ENCODE data around the gene SLC26A8. TPM values are rescaled to one million over a fixed set of nuclear protein-coding genes. Genes with fewer than 3 reads are reported as not detected.

Gene SLC26A8, protein sequence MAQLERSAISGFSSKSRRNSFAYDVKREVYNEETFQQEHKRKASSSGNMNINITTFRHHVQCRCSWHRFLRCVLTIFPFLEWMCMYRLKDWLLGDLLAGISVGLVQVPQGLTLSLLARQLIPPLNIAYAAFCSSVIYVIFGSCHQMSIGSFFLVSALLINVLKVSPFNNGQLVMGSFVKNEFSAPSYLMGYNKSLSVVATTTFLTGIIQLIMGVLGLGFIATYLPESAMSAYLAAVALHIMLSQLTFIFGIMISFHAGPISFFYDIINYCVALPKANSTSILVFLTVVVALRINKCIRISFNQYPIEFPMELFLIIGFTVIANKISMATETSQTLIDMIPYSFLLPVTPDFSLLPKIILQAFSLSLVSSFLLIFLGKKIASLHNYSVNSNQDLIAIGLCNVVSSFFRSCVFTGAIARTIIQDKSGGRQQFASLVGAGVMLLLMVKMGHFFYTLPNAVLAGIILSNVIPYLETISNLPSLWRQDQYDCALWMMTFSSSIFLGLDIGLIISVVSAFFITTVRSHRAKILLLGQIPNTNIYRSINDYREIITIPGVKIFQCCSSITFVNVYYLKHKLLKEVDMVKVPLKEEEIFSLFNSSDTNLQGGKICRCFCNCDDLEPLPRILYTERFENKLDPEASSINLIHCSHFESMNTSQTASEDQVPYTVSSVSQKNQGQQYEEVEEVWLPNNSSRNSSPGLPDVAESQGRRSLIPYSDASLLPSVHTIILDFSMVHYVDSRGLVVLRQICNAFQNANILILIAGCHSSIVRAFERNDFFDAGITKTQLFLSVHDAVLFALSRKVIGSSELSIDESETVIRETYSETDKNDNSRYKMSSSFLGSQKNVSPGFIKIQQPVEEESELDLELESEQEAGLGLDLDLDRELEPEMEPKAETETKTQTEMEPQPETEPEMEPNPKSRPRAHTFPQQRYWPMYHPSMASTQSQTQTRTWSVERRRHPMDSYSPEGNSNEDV
- total RNA-seq, result not detected in 2 replicates

DNA sequence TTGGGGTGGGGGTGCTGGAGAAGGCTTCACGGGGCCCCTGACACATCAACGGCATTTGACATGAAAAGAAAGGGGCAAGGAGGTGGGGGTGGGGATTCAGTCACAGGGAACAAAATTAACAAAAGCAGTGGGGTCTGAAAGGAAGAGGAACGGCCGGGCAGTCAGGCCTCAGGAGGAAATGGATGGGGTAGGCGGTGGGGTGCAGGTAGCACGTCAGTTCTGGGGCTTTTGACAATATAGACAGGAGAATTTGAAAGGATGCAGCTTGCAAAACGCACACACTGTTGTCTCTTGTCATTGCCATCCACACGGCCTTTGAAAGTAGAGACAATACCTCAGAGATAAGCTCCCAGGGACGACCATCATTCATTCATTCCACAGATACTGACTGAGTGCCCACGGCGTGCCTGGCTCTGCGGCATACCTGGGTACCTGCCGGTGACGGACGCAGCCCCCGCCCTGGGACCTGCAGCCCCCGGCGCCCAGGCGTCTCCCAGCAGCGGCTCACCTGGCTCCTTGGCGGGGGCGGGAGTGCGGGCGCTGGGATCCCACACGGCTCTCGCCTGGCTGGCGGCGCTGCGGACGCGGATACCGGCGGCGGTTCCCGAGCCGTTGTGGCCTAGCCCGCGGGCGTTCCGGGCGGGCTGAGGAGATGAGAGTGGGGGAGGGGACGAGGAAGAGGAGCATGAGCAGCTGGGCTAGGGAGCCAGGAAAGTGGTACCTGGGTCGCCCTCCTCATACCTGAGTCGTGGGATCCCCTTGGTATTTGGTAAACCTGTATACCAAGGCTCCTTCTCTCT lies at the start of gene SLC26A8:
TSS of gene SLC26A8 (minus strand) at position 646 of the 800 bp plus-strand sequence. CDS start 4,934 bp downstream, outside the sequence.
- intact Hi-C loops (cut with micrococcal nuclease), result no loop called here

- intact Hi-C loops (cut with micrococcal nuclease), result no loop called here
Measured at GRCh38 chr6:36073587-36073986, 49.1 kb upstream of the SLC26A8 start.

DNA sequence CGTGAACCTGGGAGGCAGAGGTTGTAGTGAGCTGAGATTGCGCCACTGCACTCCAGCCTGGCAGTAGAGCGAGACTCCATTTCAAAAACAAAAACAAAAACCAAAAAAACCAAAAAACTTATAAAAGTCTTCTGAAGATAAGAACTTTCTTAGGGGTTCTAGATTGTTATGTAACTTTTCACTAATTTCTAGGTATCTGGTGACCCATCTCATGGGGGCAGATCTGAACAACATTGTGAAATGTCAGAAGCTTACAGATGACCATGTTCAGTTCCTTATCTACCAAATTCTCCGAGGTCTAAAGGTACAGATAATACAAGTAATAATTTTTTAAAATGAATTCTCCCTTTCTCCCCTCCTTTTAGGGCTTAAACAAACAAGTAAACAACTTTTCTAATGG lies 48.2 kb upstream of the SLC26A8 start:
- intact Hi-C loops (cut with micrococcal nuclease), result no loop called here

- intact Hi-C loops (cut with micrococcal nuclease), result no loop called here
Measured at GRCh38 chr6:36071714-36072113, 47.3 kb upstream of the SLC26A8 start.

DNA sequence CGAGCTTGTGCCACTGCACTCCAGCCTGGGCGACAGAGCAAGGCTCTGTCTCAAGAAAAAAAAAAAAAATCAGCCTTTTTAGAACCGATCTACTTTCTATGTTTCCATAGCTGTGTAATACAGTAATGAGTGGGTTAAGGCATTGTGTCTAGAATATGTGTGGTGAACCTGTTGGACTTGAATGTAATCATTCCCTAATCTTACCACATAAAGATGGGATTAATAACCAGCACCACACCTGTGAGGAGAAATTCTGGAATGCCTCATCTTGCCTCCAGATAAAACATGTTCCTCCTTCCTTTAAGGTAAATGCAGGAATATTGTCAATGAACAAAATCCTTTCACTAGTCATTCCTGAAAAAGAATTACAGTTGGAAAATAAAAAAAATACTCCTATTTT lies 46.8 kb upstream of the SLC26A8 start:
- intact Hi-C loops (cut with micrococcal nuclease), result no loop called here

DNA sequence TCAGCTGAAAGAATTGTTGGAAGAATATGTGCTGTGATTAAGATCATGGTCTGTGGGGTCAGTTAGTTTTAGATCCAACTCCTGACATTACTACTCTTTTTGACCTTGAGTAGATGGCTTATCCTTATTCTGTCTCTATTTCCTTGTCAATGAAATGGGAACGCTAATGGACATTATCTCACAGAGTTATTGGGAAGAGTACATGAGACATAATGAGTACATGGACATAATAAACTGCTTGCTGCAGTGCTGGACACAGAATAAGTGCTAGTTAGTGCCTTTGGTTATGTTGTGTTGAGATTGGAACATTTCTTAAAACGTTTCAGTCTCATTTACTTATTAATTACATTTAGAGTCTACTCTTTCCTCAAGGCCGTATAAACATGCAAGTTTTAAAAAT lies 45.8 kb upstream of the SLC26A8 start:
- intact Hi-C loops (cut with micrococcal nuclease), result no loop called here

DNA sequence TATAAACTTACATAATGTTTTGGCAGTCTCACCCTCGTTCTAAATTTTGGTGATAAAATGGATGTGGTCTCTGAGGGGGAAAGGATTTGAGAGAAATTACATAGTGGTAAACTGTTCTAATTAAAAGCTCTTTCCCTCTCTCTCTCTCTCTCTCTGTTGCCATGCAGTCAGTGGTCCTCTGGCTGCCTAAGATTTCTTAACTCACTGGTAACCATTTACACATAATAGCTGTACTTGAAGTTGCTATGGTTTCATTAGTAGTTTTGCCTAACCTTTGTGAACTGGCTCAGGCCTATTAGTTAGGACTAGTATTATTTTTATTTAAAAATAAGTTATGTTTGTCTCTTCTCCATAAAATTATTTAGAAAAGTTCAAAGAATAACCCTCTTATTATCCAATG lies 45.1 kb upstream of the SLC26A8 start:
- intact Hi-C loops (cut with micrococcal nuclease), result no loop called here

DNA sequence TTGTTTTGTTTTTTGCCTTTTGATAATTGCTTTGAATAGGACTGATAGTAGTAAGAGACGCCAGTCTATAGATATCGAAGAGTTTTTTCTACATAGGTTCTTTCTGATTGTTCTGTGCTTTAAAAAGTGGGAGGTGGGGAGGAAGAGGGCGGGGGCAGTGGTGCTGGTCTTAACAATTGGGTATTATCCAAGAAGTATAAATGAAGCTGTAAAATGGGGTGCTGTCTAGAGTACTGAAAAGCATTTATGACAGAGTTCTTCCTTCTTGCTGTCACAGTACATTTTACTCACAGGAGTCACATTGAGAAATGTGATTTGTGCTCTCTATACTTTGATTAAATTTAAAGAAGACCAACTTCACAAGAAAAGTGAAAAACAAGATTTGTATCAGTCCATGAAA lies 44.1 kb upstream of the SLC26A8 start:
- intact Hi-C loops (cut with micrococcal nuclease), result no loop called here

DNA sequence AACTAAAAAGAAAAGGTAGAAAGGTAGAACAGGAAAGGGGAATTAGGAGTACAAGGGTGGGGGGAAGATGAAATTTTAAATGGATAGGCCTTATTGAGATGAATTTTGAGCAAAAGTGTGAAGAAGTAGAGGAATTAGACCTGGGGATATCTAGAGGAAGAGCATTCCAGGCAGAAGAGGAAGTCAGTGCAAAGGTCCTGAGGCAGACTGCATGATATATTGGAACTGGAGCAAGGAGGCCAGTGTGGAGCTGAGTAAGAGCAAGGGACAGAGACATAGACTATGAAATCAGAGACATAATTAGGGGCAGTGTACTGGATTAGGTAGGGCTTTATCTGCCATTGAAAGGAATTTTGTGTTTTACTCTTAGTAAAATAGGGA lies 43.6 kb upstream of the SLC26A8 start:
- intact Hi-C loops (cut with micrococcal nuclease), result no loop called here

DNA sequence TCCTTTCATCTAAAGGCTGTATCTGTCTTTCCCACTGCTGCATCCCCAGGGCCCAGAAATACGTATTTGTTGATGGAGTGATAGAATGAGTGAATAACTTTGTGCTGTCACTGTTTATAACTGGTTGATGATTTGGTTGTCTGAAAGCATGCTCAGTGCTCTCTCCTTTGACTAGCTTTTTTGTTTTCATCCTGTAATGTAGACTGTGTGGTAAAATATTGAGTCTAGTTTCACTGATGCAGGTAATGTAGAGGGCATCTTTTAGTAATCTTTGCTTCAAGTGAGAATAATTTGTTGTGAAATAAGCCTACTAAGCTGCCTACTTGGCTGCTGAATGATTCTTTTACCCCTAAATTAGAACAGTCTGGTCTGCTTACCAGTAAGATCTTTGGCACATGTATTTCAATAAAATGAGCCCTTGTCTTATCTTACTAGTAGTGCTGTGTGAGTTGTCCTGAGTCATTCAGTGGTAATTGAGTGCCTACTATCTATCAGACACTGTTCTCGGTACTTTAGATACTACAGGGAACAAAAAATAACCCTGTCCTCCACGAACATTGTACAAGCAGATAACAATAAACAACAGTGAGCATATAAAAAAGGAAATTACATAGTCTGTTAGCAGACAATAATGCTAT lies 43.1 kb upstream of the SLC26A8 start:
- intact Hi-C loops (cut with micrococcal nuclease), result no loop called here

GRCh38 chr6:36066817-36067216 lies 42.4 kb upstream of the SLC26A8 start:
- intact Hi-C loops (cut with micrococcal nuclease), result no loop called here

GRCh38 chr6:36065916-36066315 lies 41.5 kb upstream of the SLC26A8 start:
- intact Hi-C loops (cut with micrococcal nuclease), result no loop called here

DNA sequence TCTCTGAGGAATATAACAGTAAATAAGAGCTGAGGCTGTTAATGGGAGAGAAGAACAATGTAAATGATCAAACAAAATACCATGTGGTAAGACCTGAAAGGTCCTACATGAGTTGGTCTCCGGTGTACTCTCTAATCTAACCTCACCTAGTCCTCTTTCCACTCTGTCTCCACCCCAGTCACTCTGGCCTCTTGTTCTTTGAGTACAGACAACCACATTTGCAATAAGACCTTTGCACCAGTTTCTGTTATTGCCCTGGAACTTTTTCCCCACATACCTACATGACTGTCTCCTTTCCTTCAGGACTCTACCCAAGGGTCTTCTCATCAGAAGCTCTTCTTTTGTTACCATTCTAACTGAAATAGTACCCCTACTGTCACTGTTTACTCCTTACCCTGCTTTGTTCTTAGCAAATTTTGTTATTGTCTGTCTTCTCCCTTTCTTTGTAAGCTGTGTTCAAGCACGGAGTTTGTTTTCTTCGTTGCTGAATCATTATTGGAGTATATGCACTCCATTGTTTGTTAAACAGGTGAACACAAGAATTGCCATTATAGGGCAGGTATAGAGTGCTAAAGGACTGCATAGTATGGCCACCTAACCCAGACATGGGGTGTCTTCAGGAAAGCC lies 40.4 kb upstream of the SLC26A8 start:
- intact Hi-C loops (cut with micrococcal nuclease), result no loop called here

GRCh38 chr6:36063318-36064060 lies 39.0 kb upstream of the SLC26A8 start:
- intact Hi-C loops (cut with micrococcal nuclease), result no loop called here

DNA sequence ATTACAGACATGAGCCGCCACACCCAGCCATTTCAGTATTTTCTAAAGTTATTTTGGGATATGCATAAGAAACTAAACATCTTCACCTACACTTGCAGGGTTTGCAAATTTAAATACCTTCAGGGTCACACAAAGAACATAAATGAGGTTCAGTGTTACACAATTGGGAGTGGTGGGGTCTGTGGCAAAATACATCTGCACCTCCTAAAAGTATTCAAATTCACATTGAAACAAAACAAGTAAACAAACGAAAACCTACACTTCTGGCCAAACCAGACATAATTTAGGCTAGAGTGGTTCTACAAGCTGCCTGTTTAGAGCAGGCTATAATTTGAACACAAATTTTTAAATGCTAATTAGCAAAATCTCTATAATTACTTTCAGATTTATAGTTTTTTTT lies 37.8 kb upstream of the SLC26A8 start:
- intact Hi-C loops (cut with micrococcal nuclease), result no loop called here

GRCh38 chr6:36061236-36061635 lies 36.8 kb upstream of the SLC26A8 start:
- intact Hi-C loops (cut with micrococcal nuclease), result no loop called here

DNA sequence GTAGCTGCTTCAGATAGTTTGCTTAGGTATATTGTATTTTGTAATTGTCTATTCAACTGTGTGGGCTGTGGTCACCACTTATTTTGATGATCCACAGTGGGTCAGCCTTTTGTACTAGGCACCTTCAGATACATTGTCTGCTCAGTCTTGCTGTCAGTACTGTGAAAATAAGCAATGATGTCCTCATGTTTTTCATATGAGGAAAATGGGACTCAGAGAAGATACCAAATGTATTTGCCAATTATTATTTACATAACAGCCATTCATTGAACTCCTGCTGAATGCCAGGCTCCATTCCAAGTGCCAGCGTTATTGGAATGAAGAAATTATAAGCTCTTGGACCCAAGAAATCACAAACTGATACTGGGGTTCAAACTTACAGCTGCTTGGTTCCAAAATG lies 31.7 kb upstream of the SLC26A8 start:
- intact Hi-C loops (cut with micrococcal nuclease), result no loop called here

- intact Hi-C loops (cut with micrococcal nuclease), result no loop called here
Measured at GRCh38 chr6:36054956-36055355, 30.5 kb upstream of the SLC26A8 start.

GRCh38 chr6:36054415-36054814 lies 30.0 kb upstream of the SLC26A8 start:
- intact Hi-C loops (cut with micrococcal nuclease), result no loop called here

GRCh38 chr6:36053878-36054277 lies 29.4 kb upstream of the SLC26A8 start:
- intact Hi-C loops (cut with micrococcal nuclease), result no loop called here
